Endodermal cell (in vitro differentiated cells): Measurements from ENCODE around the gene SLC9C1. TPM values are rescaled to one million over a fixed set of nuclear protein-coding genes. Genes with fewer than 3 reads are reported as not detected.

Source experiments
- DNase-seq: peaks from one replicate; pipeline ENCODE4 v3.0.0-alpha.2; 2017
- H3K27ac ChIP-seq: 2 replicates; pipeline ENCODE4 v1.5.1; 2013; ENCODE audit warnings: mild to moderate bottlenecking, low read depth, low read length, moderate library complexity
- H3K27me3 ChIP-seq: 2 replicates; pipeline ENCODE4 v1.6.1; 2013; ENCODE audit warnings: mild to moderate bottlenecking, low read length, moderate library complexity; ENCODE audit not compliant: insufficient read depth, control insufficient read depth, poor library complexity, severe bottlenecking
- H3K36me3 ChIP-seq: 2 replicates; pipeline ENCODE4 v1.7.0; 2013; ENCODE audit warnings: mild to moderate bottlenecking, low read length, moderate library complexity; ENCODE audit not compliant: control insufficient read depth, insufficient read depth
- H3K4me1 ChIP-seq: one replicate; pipeline ENCODE4 v1.7.0; 2013; ENCODE audit warnings: low read length; ENCODE audit not compliant: control insufficient read depth, insufficient read depth
- H3K4me3 ChIP-seq: 2 replicates; pipeline ENCODE4 v1.5.1; 2013; ENCODE audit warnings: mild to moderate bottlenecking, low read length, moderate library complexity
- H3K9ac ChIP-seq: 2 replicates; pipeline ENCODE4 v1.6.1; 2013; ENCODE audit warnings: mild to moderate bottlenecking, low read length, moderate library complexity; ENCODE audit not compliant: poor library complexity, severe bottlenecking; ENCODE audit errors: extremely low read depth
- H3K9me3 ChIP-seq: 2 replicates; pipeline ENCODE4 v1.6.1; 2013; ENCODE audit warnings: mild to moderate bottlenecking, low read length, moderate library complexity; ENCODE audit not compliant: control insufficient read depth
- H3K27ac Mint-ChIP-seq: 2 replicates; pipeline ENCODE4 v1.8.0; 2020; ENCODE audit warnings: mixed read lengths
- H3K27me3 Mint-ChIP-seq: 2 replicates; pipeline ENCODE4 v1.8.0; 2021; ENCODE audit warnings: mild to moderate bottlenecking, mixed read lengths; ENCODE audit not compliant: insufficient read depth
- H3K36me3 Mint-ChIP-seq: 2 replicates; pipeline ENCODE4 v1.8.0; 2020; ENCODE audit warnings: low read depth, mixed read lengths
- H3K4me1 Mint-ChIP-seq: 2 replicates; pipeline ENCODE4 v1.8.0; 2020; ENCODE audit warnings: mixed read lengths
- H3K4me3 Mint-ChIP-seq: 2 replicates; pipeline ENCODE4 v1.8.0; 2020; ENCODE audit warnings: mild to moderate bottlenecking, moderate library complexity, mixed read lengths
- H3K9me3 Mint-ChIP-seq: 2 replicates; pipeline ENCODE4 v1.8.0; 2020; ENCODE audit warnings: mild to moderate bottlenecking, mixed read lengths
- WGBS, 2 experiments: methylation state at CpG; one replicate each; pipeline versions ENCODE4 v1.1.5 to v1.1.7; 2013; ENCODE audit warnings: missing lambda C conversion rate in 2 of 2, mixed read lengths in 1 of 2; ENCODE audit not compliant: insufficient coverage in 1 of 2, insufficient read length in 1 of 2; 5-methylcytosine and 5-hydroxymethylcytosine counted together
- total RNA-seq, 2 donors: library from RNA; stranded (reverse); fragmentation: NEBNext Ultra II Directional in 1 of 2; extraction: Animal tissue kit (Norgen Biotek cat#: 25700) in 1 of 2; gene quantifications; 2 replicates in 1 of 2; 3 replicates in 1 of 2; pipeline ENCODE4 v1.2.1, GENCODE V29; 2021
- TF ChIP-seq, protein P1 (sequence below): fragments of 200-600 bp; sonication (generic); conservative IDR thresholded peaks from 2 replicates; pipeline ENCODE4 v1.5.0; 2021; ENCODE audit warnings: antibody characterized with exemption, mild to moderate bottlenecking

SLC9C1 gene
- total RNA-seq, 2 donors from 2014 or later, result 0.24 to 0.66 TPM

DNA sequence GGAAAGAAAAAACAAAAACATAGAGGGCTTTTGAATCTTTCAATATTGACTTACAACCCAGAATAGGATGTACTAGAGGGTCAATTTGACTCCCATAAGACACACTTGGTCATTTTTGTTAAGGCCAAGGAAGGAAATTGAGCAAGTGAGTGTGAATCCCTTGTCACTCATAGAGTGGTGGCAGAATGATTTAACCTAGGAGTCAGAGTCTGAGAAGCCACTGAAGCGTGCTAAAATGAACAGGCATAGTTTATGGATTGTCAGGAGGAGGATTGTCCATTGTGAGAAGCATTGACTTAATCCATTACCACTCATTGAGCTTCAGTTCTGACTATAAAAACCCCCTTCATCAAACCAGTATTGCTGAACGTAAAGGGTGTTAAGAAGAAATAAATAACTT lies 152.7 kb downstream of the SLC9C1 start:
- Mint-ChIP-seq H3K4me3 (no peak overlapping the region), H3K27me3 (no peaks in the 10 kb centered on the region), H3K4me1 (peaks cover 10% of the 10 kb centered on the region), H3K9me3 (peaks cover 25% of the 10 kb centered on the region), H3K27ac (no peak overlapping the region), H3K36me3 (peaks cover 4% of the 10 kb centered on the region)
- no peaks in the 10 kb centered on the region for H3K36me3 ChIP-seq
- 100% methylated on average over 1 of the region's 2 CpGs; no CpG with 5 or more reads in 1 of the 2 experiments for WGBS, 2 experiments
- H3K4me1 ChIP-seq, result no peaks in the 10 kb centered on the region
- peaks cover 12% of the 10 kb centered on the region for H3K9me3 ChIP-seq
- no peaks in the 10 kb centered on the region for H3K27me3 ChIP-seq
- H3K27ac ChIP-seq, result no peak overlapping the region
- no peak for DNase-seq
- no peak overlapping the region for H3K4me3 ChIP-seq
- TF ChIP-seq, protein P1, sequence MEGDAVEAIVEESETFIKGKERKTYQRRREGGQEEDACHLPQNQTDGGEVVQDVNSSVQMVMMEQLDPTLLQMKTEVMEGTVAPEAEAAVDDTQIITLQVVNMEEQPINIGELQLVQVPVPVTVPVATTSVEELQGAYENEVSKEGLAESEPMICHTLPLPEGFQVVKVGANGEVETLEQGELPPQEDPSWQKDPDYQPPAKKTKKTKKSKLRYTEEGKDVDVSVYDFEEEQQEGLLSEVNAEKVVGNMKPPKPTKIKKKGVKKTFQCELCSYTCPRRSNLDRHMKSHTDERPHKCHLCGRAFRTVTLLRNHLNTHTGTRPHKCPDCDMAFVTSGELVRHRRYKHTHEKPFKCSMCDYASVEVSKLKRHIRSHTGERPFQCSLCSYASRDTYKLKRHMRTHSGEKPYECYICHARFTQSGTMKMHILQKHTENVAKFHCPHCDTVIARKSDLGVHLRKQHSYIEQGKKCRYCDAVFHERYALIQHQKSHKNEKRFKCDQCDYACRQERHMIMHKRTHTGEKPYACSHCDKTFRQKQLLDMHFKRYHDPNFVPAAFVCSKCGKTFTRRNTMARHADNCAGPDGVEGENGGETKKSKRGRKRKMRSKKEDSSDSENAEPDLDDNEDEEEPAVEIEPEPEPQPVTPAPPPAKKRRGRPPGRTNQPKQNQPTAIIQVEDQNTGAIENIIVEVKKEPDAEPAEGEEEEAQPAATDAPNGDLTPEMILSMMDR, result no peak
- no peak overlapping the region for H3K9ac ChIP-seq

DNA sequence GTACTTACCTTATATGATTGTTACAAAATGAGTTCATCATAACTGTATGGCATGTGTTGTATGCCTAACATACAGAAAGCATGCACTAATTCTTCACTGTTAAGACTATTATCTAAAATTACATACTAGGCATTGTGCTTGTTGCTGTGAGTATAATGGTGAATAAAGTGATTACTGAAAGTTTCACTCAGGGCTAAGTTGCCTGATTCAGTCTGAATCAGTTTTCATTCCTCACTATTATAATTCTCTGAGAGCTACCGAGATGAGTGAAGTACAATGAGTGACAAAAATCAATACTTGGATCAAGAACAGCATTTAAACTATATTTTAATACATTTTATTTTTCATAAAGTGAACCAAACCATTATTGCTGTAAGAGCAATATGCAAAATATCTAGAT lies 153.4 kb downstream of the SLC9C1 start:
- peaks cover 17% of the 10 kb centered on the region for H3K4me1 Mint-ChIP-seq
- H3K4me3 Mint-ChIP-seq, result no peak overlapping the region
- Histone ChIP-seq H3K36me3 (no peaks in the 10 kb centered on the region), H3K27ac (no peak overlapping the region), H3K27me3 (no peaks in the 10 kb centered on the region), H3K9ac (no peak overlapping the region), H3K4me3 (no peak overlapping the region), H3K9me3 (peaks cover 12% of the 10 kb centered on the region), H3K4me1 (peaks cover 5% of the 10 kb centered on the region)
- DNase-seq, result no peak
- H3K27ac Mint-ChIP-seq, result no peak overlapping the region
- 100% methylated on average over 1 of the region's 1 CpG; no CpG with 5 or more reads in 1 of the 2 experiments for WGBS, 2 experiments
- H3K27me3 Mint-ChIP-seq, result no peaks in the 10 kb centered on the region
- H3K9me3 Mint-ChIP-seq, result peaks cover 20% of the 10 kb centered on the region
- TF ChIP-seq, protein P1, result no peak
- peaks cover 4% of the 10 kb centered on the region for H3K36me3 Mint-ChIP-seq

DNA sequence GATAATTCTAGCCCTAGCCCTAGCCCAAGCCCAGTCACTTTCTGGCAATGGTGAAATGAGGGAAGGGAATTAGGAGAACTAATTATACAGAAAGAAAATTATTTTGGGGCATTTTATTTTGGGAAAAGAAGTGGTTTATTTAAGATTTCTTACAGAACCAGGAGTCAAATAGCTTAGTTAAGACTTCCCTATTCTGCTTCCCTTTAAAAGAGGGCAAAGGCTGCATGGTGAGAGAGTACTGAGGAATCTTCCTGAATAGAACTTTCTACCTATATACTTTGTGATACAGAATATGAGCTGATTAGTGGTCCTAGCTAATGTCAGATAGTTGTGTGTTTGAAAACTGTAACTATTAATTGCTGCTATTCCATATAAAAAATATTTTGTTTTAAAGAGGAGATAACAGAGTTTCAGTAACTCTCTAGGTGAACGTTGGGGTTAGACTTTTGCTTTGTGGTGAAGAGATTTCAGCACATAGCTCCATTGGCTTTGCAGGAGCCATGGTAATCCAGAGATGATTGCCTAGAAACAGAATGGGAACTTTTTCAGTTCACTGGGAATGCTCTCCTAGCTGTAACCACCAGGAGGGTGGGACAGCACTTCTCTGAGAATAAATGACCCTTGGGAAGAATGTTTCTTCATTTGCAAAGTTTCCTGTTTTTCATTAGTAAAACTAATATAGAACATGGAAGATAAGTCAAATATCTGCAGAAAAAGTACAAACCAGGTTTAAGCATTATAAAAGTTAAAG lies 155.6 kb downstream of the SLC9C1 start:
- 76 to 80% methylated on average over 1 of the region's 1 CpG for WGBS, 2 experiments
- Mint-ChIP-seq H3K4me3 (no peak overlapping the region), H3K9me3 (peaks cover 2% of the 10 kb centered on the region), H3K36me3 (no peaks in the 10 kb centered on the region), H3K27ac (no peak overlapping the region), H3K4me1 (peaks cover 26% of the 10 kb centered on the region), H3K27me3 (no peaks in the 10 kb centered on the region)
- no peak overlapping the region for H3K4me3 ChIP-seq
- H3K36me3 ChIP-seq, result no peaks in the 10 kb centered on the region
- H3K27me3 ChIP-seq, result no peaks in the 10 kb centered on the region
- TF ChIP-seq, protein P1, result peak; percentile 57
- DNase-seq, result no peak
- no peak overlapping the region for H3K27ac ChIP-seq
- H3K9me3 ChIP-seq, result peaks cover 5% of the 10 kb centered on the region
- no peak overlapping the region for H3K9ac ChIP-seq
- H3K4me1 ChIP-seq, result peaks cover 5% of the 10 kb centered on the region
